ENCODE data around the gene RAD50. TPM values are rescaled to one million over a fixed set of nuclear protein-coding genes. Genes with fewer than 3 reads are reported as not detected.
A peak's percentile ranks its signal among the peaks of the same experiment; 100 is the strongest.

The RAD50 gene
- polyA plus RNA-seq, 1 donor (not counting 4 experiments of a cell fraction or from before 2014, with no cell fraction given): 26.3 TPM

- Histone ChIP-seq H3K27me3 (ENCODE audit: control insufficient read depth, extremely low read depth, insufficient read depth, low read length) (no peaks in the 10 kb centered on the region), H3K9me3 (ENCODE audit: control insufficient read depth, low read depth, low read length) (no peaks in the 10 kb centered on the region), H3K27ac (ENCODE audit: control insufficient read depth, insufficient read depth, low read length) (no peak overlapping the region), H3K36me3 (ENCODE audit: control insufficient read depth in 2 of 2, extremely low read depth in 1 of 2, insufficient read depth in 2 of 2, low read length in 2 of 2) (no peaks in the 10 kb centered on the region), H3K9ac (ENCODE audit: control insufficient read depth, extremely low read depth, insufficient read depth, low read length) (no peak overlapping the region), H3K4me1 (ENCODE audit: control insufficient read depth, extremely low read depth, insufficient read depth, low read length) (peaks cover 24% of the 10 kb centered on the region), H3K79me2 (ENCODE audit: control insufficient read depth, insufficient read depth, low read length) (no peaks in the 10 kb centered on the region), H3K4me2 (ENCODE audit: control insufficient read depth, extremely low read depth, insufficient read depth, low read depth, low read length) (no peak overlapping the region), H4K20me1 (ENCODE audit: control insufficient read depth, extremely low read depth, insufficient read depth, low read length) (no peaks in the 10 kb centered on the region), H3K9me1 (ENCODE audit: control insufficient read depth, extremely low read depth, insufficient read depth, low read length) (no peaks in the 10 kb centered on the region), H2AFZ (ENCODE audit: control insufficient read depth, low read length) (no peak overlapping the region), H3K4me3 (ENCODE audit: control insufficient read depth in 2 of 3, extremely low read depth in 1 of 3, insufficient read depth in 2 of 3, low read depth in 1 of 3, low read length in 3 of 3) (no peak overlapping the region)
- dilution Hi-C loops (cut with MboI; ENCODE audit: extremely low pct_ligation_motif_present, low sequenced_read_pairs): no loop called here
- FAIRE-seq (peak; percentile 46), DNase-seq (ENCODE audit: low read depth, low spot score) (peak; percentile 7)
- TF ChIP-seq CTCF (optimal IDR thresholded peaks at IDR 0.05 in 1 of 3, IDR thresholded peaks at IDR 0.05 in 1 of 3, conservative IDR thresholded peaks at IDR 0.05 in 1 of 3; ENCODE audit: extremely low read depth in 1 of 3, insufficient read depth in 2 of 3, low read length in 3 of 3): peak in 1 of 3 experiments; percentile 32
- no peak for TF ChIP-seq EZH2 (IDR thresholded peaks at IDR 0.05; ENCODE audit: low read length)
Measured at GRCh38 chr5:132677191-132677590, 120.4 kb downstream of the RAD50 start.

GRCh38 chr5:132677682-132678400 lies 121.1 kb downstream of the RAD50 start:
- H3K27ac ChIP-seq (ENCODE audit: control insufficient read depth, insufficient read depth, low read length): no peak overlapping the region
- H3K9me3 ChIP-seq (ENCODE audit: control insufficient read depth, low read depth, low read length): no peaks in the 10 kb centered on the region
- H4K20me1 ChIP-seq (ENCODE audit: control insufficient read depth, extremely low read depth, insufficient read depth, low read length): no peaks in the 10 kb centered on the region
- H3K9me1 ChIP-seq (ENCODE audit: control insufficient read depth, extremely low read depth, insufficient read depth, low read length): no peaks in the 10 kb centered on the region
- H2AFZ ChIP-seq (ENCODE audit: control insufficient read depth, low read length): no peak overlapping the region
- TF ChIP-seq CTCF (optimal IDR thresholded peaks at IDR 0.05 in 1 of 3, IDR thresholded peaks at IDR 0.05 in 1 of 3, conservative IDR thresholded peaks at IDR 0.05 in 1 of 3; ENCODE audit: extremely low read depth in 1 of 3, insufficient read depth in 2 of 3, low read length in 3 of 3) (no peak), EZH2 (IDR thresholded peaks at IDR 0.05; ENCODE audit: low read length) (no peak)
- no peak overlapping the region for H3K9ac ChIP-seq (ENCODE audit: control insufficient read depth, extremely low read depth, insufficient read depth, low read length)
- dilution Hi-C loops (cut with MboI; ENCODE audit: extremely low pct_ligation_motif_present, low sequenced_read_pairs): no loop called here
- FAIRE-seq: no peak
- no peak overlapping the region for H3K4me2 ChIP-seq (ENCODE audit: control insufficient read depth, extremely low read depth, insufficient read depth, low read depth, low read length)
- no peaks in the 10 kb centered on the region for H3K36me3 ChIP-seq (ENCODE audit: control insufficient read depth in 2 of 2, extremely low read depth in 1 of 2, insufficient read depth in 2 of 2, low read length in 2 of 2)
- no peaks in the 10 kb centered on the region for H3K79me2 ChIP-seq (ENCODE audit: control insufficient read depth, insufficient read depth, low read length)
- no peak overlapping the region for H3K4me3 ChIP-seq (ENCODE audit: control insufficient read depth in 2 of 3, extremely low read depth in 1 of 3, insufficient read depth in 2 of 3, low read depth in 1 of 3, low read length in 3 of 3)
- no peaks in the 10 kb centered on the region for H3K27me3 ChIP-seq (ENCODE audit: control insufficient read depth, extremely low read depth, insufficient read depth, low read length)
- peaks cover 24% of the 10 kb centered on the region for H3K4me1 ChIP-seq (ENCODE audit: control insufficient read depth, extremely low read depth, insufficient read depth, low read length)
- no peak for DNase-seq (ENCODE audit: low read depth, low spot score)

All from keratinocyte (primary cell).